Activated CD8-positive, alpha-beta T cell treated with anti-CD3 and anti-CD28 coated beads for 36 hours (primary cell): ENCODE measurements around the gene HCN4. TPM values are rescaled to one million over a fixed set of nuclear protein-coding genes. Genes with fewer than 3 reads are reported as not detected.

Experiments used
- ATAC-seq: fragments of 200-7000 bp; cut with Tn5 transposase; one replicate; pipeline ENCODE4 v1.10.0; 2021; ENCODE audit warnings: mild to moderate bottlenecking, moderate library complexity
- CTCF ChIA-PET: fragments of 350-600 bp; sonication (Branson Sonifier 250); formaldehyde crosslinking; loops from one replicate; lab custom pipeline; 2021; ENCODE audit warnings: antibody characterized with exemption; lab: Charles Lee
- POLR2A ChIA-PET: fragments of 350-600 bp; sonication (Branson Sonifier 250); formaldehyde crosslinking; loops from one replicate; lab custom pipeline; 2021; ENCODE audit warnings: antibody characterized with exemption; lab: Charles Lee
- DNase-seq: peaks from one replicate; pipeline ENCODE4 v3.0.0-alpha.2; 2020
- H3K27ac Mint-ChIP-seq: one replicate; pipeline ENCODE4 v1.8.0; 2021; ENCODE audit warnings: mild to moderate bottlenecking, mixed read lengths
- H3K27me3 Mint-ChIP-seq: one replicate; pipeline ENCODE4 v1.8.0; 2021; ENCODE audit warnings: mixed read lengths
- H3K36me3 Mint-ChIP-seq: one replicate; pipeline ENCODE4 v1.8.0; 2021; ENCODE audit warnings: low read depth, mixed read lengths
- H3K4me1 Mint-ChIP-seq: one replicate; pipeline ENCODE4 v1.8.0; 2021; ENCODE audit warnings: low read depth, mixed read lengths
- H3K4me3 Mint-ChIP-seq: one replicate; pipeline ENCODE4 v1.8.0; 2021; ENCODE audit warnings: mild to moderate bottlenecking, moderate library complexity, mixed read lengths
- H3K9me3 Mint-ChIP-seq: one replicate; pipeline ENCODE4 v1.8.0; 2021; ENCODE audit warnings: mixed read lengths
- intact Hi-C: fragments of 100-400 bp; cut with micrococcal nuclease; formaldehyde crosslinking; loops from one replicate; pipeline ENCODE4 v1.10.0; 2022
- total RNA-seq, 2 experiments: library from RNA; stranded (reverse); gene quantifications; one replicate each; pipeline ENCODE4 v1.2.3, GENCODE V29; 2021
- TF ChIP-seq, protein P1 (sequence below): fragments of 200-600 bp; IDR thresholded peaks from one replicate; pipeline ENCODE4 v1.8.0; 2022; ENCODE audit warnings: antibody characterized with exemption, mild to moderate bottlenecking

Gene HCN4
- total RNA-seq, 2 experiments from 2014 or later = not detected

DNA sequence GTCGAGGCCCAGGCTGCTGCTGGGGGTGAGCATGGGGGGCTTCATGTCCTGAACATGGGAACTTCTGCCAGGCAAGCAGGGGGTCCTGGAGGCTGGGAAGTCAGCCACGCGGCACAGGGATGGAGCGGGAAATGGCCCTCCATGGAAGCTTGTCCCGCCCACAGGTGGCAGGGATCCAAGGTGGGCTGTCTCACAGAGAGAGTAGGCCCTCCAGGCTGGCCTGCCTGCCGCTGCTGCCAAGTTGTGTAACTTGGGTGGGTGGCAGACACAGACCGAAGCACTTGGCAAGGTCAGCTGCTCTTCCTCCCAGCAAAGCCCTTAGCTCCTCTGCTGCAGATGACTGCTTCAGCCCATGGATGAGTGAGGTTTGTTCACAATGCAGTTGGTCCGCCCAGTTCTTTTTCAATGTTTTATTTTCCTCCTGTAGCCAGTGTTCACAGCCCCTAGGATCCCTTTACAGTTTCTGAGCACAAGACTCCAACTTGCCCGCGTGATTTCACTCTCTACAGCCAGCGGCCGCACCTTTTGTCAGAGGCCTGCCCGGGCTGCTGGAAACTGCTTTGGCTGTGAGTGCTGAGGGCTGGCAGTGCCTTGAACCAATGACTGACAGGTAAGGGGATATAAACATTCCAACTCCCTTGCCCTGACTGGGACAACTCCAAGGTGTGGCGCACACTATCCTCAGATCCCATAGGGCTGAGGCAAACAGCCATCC, 26.7 kb downstream of the HCN4 start:
- ChIA-PET POLR2A (no interaction called here), CTCF (no interaction called here)
- Mint-ChIP-seq H3K4me3 (no peak overlapping the region), H3K9me3 (peaks cover 6% of the 10 kb centered on the region), H3K27me3 (peaks cover 4% of the 10 kb centered on the region), H3K4me1 (no peaks in the 10 kb centered on the region), H3K27ac (no peak overlapping the region), H3K36me3 (no peaks in the 10 kb centered on the region)
- TF ChIP-seq, protein P1, sequence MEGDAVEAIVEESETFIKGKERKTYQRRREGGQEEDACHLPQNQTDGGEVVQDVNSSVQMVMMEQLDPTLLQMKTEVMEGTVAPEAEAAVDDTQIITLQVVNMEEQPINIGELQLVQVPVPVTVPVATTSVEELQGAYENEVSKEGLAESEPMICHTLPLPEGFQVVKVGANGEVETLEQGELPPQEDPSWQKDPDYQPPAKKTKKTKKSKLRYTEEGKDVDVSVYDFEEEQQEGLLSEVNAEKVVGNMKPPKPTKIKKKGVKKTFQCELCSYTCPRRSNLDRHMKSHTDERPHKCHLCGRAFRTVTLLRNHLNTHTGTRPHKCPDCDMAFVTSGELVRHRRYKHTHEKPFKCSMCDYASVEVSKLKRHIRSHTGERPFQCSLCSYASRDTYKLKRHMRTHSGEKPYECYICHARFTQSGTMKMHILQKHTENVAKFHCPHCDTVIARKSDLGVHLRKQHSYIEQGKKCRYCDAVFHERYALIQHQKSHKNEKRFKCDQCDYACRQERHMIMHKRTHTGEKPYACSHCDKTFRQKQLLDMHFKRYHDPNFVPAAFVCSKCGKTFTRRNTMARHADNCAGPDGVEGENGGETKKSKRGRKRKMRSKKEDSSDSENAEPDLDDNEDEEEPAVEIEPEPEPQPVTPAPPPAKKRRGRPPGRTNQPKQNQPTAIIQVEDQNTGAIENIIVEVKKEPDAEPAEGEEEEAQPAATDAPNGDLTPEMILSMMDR = no peak
- ATAC-seq (no peak), DNase-seq (no peak)
- intact Hi-C loops = no loop called here

DNA sequence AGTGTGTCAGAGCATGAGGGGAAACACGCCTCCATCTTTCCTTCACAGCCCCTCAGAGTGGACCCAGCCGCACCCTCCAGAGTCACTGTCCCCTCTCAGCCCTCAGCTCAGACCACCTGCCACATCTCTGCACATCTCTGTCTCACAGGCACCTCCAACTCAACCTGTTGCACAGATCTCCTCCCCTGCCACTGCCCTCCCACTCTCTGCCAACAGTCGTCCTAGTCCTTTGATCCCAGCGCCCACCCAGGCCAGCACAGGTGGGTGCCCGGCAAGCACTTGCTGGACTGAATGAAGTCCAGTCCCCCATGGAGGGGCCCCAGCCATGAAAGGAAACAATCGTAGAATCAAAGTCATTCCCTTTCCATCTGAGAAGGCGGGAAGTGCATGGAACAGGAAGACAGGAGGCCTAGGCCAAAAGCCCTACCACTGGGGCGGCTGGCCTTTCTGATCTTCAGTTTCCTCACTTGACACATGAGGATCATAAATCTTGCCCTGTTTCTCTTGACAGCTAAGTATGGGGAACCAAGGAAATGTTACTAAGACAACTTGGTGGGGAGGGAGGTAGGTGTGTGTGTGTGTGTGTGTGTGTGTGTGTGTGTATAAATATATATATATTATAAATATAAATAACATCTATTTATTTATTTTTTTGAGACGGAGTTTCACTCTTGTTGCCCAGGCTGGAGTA, 28.1 kb downstream of the HCN4 start:
- intact Hi-C loops = no loop called here
- Mint-ChIP-seq H3K4me1 (no peaks in the 10 kb centered on the region), H3K4me3 (no peak overlapping the region), H3K36me3 (no peaks in the 10 kb centered on the region), H3K27me3 (peaks cover 2% of the 10 kb centered on the region), H3K27ac (no peak overlapping the region), H3K9me3 (peaks cover 6% of the 10 kb centered on the region)
- TF ChIP-seq, protein P1 = no peak
- POLR2A ChIA-PET = interaction anchor here (0.6 kb wide), 1 partner anchor 473 kb away, joined by 3 read pairs; no protein-coding TSS in a partner anchor
- DNase-seq = no peak
- ATAC-seq = no peak
- CTCF ChIA-PET = no interaction called here

DNA sequence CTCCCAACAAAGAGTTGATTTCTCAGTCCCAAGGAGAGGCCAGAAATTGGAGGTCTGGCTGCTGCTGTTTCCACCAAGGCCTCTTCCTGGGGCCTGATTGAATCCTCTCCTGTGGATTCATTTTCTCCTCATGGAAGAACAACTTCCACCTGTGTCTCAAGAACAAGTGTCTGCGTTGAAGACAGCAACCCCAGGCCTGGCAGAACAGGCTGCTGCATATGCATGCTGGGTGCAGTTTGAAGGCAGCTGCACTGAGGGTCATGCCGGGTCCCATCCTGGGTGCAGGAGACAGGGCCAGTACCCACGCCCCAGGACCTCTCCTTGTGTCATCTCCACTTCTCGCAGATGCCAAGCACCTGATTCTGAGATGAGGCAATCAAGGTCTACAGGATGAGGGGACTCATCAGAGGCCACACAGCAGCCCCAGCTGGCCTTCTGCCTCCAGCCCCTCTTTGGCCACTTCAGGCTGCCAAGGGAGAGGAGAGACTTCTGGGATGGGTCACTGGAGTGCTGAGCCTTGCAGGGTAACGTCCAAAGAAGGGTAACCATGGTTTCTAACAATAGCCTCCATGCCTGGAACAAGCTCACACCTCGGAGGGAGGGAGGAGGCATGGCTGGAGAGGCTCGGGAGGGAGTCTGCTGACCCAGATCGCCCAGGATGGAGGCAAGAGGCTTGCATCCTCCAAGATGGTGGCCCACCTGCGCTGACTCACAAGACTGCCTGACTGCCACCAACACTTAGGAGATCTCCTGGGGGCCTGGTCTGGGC, 30.0 kb downstream of the HCN4 start:
- Mint-ChIP-seq H3K36me3 (no peaks in the 10 kb centered on the region), H3K4me1 (no peaks in the 10 kb centered on the region), H3K4me3 (no peak overlapping the region)

DNA sequence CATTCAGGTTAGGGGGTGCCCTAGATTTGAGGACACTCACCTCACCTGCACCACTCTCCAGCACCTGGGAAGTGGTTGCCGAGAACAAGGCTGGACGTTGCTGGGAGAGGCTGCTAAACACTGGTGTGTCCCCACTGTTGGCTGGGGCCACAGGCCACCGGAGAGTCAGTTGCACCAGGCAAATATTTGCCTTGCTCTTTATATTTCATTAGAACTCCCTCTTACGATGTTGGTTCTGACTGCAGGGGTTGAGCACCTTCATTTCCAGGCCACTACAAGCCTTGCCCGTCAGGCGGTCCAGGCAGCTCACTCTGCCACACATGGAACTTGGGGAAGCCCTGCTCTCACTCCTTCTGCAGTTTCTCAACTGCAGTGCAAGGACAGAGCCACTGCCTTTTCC, 30.7 kb downstream of the HCN4 start:
- TF ChIP-seq, protein P1 = no peak
- ATAC-seq = no peak
- H3K27ac Mint-ChIP-seq = no peak overlapping the region

More for the DNA sequence above, 30.0 kb downstream of the HCN4 start:
- intact Hi-C loops = no loop called here
- ATAC-seq = no peak
- POLR2A ChIA-PET = no interaction called here
- H3K27ac Mint-ChIP-seq = no peak overlapping the region
- H3K27me3 Mint-ChIP-seq = peaks cover 2% of the 10 kb centered on the region
- TF ChIP-seq, protein P1 = no peak
- CTCF ChIA-PET = no interaction called here
- DNase-seq = no peak
- H3K9me3 Mint-ChIP-seq = peaks cover 6% of the 10 kb centered on the region

DNA sequence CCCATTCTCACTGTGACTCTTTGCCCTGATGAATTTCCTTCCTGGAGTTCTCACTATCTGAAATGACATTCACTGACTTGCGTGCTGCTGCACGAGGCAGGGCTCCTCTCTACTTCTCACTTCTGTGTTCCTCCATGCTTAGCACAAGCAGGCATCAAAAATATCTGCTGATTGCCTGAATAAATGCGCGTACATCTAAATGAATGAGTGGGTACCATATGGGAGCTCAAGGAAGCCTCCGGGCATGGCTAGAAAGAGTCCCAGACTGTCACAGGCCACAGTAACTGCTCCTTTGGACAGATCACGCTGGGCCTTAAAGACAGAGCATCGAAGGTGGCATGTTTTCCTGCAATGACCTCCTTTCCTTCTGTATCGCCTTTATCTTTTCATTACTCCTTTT, 31.6 kb downstream of the HCN4 start:
- Mint-ChIP-seq H3K27me3 (no peaks in the 10 kb centered on the region), H3K4me3 (no peak overlapping the region), H3K36me3 (no peaks in the 10 kb centered on the region), H3K4me1 (no peaks in the 10 kb centered on the region), H3K9me3 (no peaks in the 10 kb centered on the region), H3K27ac (no peak overlapping the region)
- TF ChIP-seq, protein P1 = no peak
- ChIA-PET CTCF (no interaction called here), POLR2A (no interaction called here)
- ATAC-seq = no peak
- no peak for DNase-seq
- intact Hi-C loops = no loop called here

More for the DNA sequence above, 30.7 kb downstream of the HCN4 start:
- Mint-ChIP-seq H3K27me3 (no peaks in the 10 kb centered on the region), H3K4me3 (no peak overlapping the region), H3K36me3 (no peaks in the 10 kb centered on the region), H3K4me1 (no peaks in the 10 kb centered on the region), H3K9me3 (peaks cover 3% of the 10 kb centered on the region)
- POLR2A ChIA-PET = no interaction called here
- DNase-seq = no peak
- CTCF ChIA-PET = no interaction called here
- intact Hi-C loops = no loop called here
